A375 (cell line): ENCODE data around the gene NDUFB10. TPM values are rescaled to one million over a fixed set of nuclear protein-coding genes. Genes with fewer than 3 reads are reported as not detected.

Experiments used
- small RNA-seq: library from RNA; depleted of rRNA; stranded (forward); fragments of <200 nt; gene quantifications from one replicate; pipeline ENCODE3, GENCODE V24; 2014
- total RNA-seq: library from RNA; depleted of rRNA; stranded (reverse); fragments of >200 nt; shearing (Covaris generic); gene quantifications from 2 replicates; pipeline ENCODE4 v1.2.3, GENCODE V29; 2014; rRNA removed

Gene NDUFB10
- 551 and 557 TPM in 2 replicates for total RNA-seq

GRCh38 chr16:1959269-1960039, at the start of gene NDUFB10:
Gene NDUFB10, plus strand, starts transcription at chr16:1959538. Its CDS starts 87 bp downstream, at chr16:1959625.

GRCh38 chr16:1918351-1919326, 40.7 kb upstream of the NDUFB10 start, which contains the start of gene HS3ST6:
Gene HS3ST6, minus strand, starts transcription at chr16:1918415. Its CDS starts 92 bp downstream, at chr16:1918323.

DNA sequence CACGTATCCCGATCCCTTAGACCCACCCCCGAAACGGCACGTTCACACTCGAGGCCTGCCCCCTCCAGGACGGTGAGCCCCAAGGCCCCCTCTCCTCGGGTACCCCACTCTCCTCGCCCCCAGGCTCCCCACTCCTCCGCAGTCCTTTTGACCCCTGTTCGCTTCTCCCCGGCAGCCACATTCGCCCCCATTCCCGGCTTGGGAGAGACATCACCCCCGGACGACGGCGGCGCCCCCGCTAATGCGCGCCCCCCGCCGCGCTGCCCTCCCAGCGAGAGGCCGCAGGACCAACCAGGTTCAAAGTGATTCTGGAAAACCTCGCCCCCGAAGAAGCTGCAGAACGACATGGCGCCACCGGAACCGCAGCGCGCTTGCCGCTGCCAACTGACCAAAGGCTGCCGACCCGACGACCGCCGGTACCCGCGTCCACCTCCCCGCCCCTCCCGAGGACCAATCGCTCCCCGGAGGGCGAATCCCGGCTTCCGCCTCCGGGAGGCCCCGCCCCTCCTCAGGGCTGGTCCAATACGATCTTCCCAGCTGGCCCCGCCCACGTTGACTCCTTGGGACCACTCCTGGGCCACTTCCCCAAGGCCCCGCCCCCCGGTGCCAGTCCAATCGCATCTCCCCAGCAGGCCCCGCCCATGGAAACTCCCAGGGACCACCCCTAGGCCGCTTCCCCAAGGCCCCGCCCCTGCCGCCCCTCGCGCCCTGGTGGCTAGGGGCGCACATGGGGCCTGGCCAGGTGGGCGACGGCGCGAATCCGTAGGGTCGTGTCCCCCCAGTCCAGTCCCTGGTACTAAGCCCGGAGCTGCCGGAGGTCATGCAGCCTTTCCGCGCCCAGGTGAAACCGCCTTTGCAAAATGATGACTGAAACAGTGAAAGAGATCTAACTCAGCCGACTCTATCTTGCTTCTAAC, 16.3 kb upstream of the NDUFB10 start, which contains the start of gene MSRB1:
Gene MSRB1, minus strand, starts transcription at position 390 of the 917 bp plus-strand sequence. Its CDS starts 43 bp downstream, at position 347.

DNA sequence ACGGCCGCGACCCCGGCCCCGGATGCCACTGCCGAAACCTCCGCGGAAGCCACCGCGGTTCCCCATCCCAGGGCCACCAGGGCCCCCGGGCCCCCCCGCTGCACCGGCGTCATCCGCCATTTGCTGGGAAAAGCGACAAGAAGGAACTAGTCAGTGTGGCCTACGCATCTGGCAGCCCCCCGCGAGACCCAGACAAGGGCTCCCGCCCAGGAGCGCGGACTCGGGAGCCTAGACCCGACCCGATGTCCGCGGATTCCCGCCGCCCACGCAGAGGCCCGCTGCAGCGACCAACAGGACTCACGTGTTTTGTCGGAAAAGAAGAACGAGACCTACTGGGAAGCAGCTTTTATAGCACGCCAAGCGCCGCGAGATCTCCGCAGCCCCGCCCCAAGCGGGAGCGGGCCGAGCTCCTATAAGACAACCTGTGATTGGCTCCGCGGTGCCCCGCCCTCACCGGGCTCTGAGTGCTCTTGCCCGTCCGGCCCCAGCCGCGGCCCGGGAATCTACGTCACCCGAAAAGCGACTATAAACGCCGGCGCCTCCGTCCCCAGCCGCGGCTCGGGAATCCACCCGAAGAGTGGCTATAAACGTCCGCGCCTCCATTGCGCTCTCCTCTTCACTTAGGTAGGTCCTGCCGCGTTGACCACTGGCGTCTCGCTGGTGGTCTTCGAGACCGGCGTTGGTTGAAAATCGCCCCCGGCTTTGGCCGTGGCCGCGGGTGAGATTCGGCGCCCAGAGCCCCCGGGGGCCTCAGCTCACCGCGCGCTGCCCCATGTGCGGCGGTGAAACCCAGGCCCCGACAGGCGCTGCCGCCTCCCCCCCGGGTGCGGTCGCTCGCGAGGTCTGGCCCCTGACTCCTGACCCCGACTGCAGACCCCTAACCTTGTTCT, 5.4 kb downstream of the NDUFB10 start, which contains the start of gene RPS2:
Gene RPS2, minus strand, starts transcription at position 321 of the 890 bp plus-strand sequence. Its CDS starts 201 bp downstream, at position 120.

DNA sequence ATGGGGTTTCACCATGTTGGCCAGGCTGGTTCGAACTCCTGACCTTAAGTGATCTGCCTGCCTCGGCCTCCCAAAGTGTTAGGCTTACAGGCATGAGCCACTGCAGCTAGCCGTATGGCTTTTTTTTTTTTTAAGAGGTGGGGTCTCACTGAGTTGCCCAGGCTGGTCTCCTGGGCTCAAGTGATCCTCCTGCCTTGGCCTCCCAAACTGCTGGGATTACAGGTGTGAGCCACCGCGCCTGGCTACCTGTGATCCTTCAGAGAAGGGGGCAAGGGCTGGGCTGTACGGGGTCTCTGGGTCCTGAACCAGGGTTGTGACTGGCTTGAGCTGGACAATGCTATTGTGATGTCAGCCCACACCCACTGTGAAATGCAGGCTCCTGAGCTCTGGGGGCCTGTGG, 7.1 kb downstream of the NDUFB10 start, which contains the start of gene RNF151:
Gene RNF151, plus strand, starts transcription at position 397 of the 400 bp plus-strand sequence. CDS start 26 bp downstream, outside the sequence.

DNA sequence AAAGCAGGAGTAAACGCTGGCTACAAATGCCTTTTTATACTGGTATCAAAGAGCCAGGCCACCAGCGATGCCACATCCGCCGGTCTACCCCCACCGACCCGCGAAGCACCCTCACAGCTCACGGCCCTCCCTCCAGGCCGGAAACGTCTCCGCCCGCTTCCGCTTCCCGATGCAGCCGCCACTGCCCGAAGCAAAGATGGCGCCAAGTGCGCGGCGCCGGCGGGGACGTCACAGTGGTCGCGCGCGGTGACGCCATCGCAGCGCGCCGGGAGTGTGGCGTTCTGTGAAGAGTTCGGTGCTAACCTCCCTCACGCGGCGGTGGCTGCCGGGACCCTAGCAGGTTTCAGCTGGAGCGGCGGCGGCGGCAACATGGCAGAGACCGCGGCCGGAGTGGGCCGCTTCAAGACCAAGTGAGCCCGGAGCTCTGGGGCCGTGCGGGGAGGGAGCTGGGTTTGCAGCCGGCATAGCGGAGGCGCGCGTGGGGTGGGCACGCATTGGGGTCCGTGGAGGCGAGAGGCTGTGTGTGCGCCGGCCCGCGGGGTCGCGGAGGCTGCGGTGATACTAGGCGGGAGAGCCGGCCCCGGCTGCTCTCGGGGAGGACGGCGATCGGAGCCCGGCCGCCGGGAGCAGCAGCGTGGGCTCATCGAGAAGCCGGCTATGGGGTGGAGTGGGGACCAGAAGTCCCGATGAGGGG, 12.6 kb downstream of the NDUFB10 start, which contains the start of gene TBL3:
Gene TBL3, plus strand, starts transcription at position 258 of the 694 bp plus-strand sequence. Its CDS starts 112 bp downstream, at position 370.

GRCh38 chr16:1981398-1981836, 22.1 kb downstream of the NDUFB10 start, which contains the start of gene NOXO1:
Gene NOXO1, minus strand, starts transcription at chr16:1981469. Its CDS starts 290 bp downstream, at chr16:1981179.

DNA sequence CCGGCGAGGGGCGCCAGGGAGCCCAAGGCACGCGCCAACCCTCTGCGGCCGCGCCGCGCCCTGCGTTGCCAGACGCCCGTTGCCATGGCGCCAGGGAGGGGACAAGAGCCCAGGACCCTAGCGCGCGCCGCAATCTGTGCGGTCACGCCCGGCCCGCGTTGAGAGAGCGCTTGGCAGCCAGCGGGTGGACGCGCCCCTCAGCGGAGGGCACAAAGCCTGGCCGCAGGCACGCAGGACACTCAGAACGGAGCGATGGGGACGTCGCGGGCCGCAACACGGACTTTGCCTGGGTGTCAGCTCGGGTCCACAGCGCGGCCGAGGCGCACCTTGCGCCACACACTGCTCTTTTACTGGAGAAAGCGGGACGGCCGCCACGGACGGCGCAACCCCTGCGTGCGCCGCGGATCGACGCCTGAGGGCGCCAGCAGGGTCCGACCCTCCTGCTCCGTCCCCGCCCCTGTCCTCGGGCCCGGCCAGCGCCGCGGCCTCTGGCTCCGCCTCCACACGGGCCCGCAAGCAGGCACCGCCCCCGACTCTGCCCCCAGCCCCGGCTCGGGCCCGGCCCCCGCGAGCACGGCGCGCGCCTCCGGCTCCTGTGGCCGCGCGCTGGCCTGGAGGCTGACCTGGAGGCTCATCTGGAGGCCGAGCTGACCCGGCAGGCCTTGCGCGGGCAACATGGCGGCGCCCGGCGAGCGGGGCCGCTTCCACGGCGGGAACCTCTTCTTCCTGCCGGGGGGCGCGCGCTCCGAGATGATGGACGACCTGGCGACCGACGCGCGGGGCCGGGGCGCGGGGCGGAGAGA, 24.4 kb downstream of the NDUFB10 start, which contains the start of gene GFER:
Gene GFER, plus strand, starts transcription at position 650 of the 803 bp plus-strand sequence. Its CDS starts 26 bp downstream, at position 676.

GRCh38 chr16:1989209-1990100, 30.1 kb downstream of the NDUFB10 start, which contains the start of gene SYNGR3:
Gene SYNGR3, plus strand, starts transcription at chr16:1989970. Its CDS starts 133 bp downstream, at chr16:1990103.

GRCh38 chr16:2009791-2010510, 50.6 kb downstream of the NDUFB10 start, which contains the start of gene ZNF598:
Gene ZNF598, minus strand, starts transcription at chr16:2009821.

Small RNA genes within 50 kb of the gene (small RNA-seq; reads per million reads assigned to genes)
- gene AC005363.2 (not detected), gene SNORA10 (not detected), gene SNORA64 (not detected)

Other genes with a start within 250 kb of the NDUFB10 start
- 89.3 and 122 TPM in 2 replicates for gene NME3, start 188.0 kb upstream of the NDUFB10 start, total RNA-seq
- 21.4 and 22.7 TPM in 2 replicates for gene EME2, start 186.7 kb upstream of the NDUFB10 start, total RNA-seq
- 187 and 223 TPM in 2 replicates for gene MRPS34, start 186.4 kb upstream of the NDUFB10 start, total RNA-seq
- gene SPSB3, start 177.0 kb upstream of the NDUFB10 start, total RNA-seq: 51.4 and 57.6 TPM in 2 replicates
- gene NUBP2, start 176.6 kb upstream of the NDUFB10 start, total RNA-seq: 132 and 137 TPM in 2 replicates
- 0.29 TPM in 1 of 2 replicates, not detected in the other for gene IGFALS, start 165.8 kb upstream of the NDUFB10 start, total RNA-seq
- gene HAGH, start 132.7 kb upstream of the NDUFB10 start, total RNA-seq: 113 and 133 TPM in 2 replicates
- gene FAHD1, start 132.3 kb upstream of the NDUFB10 start, total RNA-seq: 30.1 and 30.2 TPM in 2 replicates
- gene MEIOB, start 87.4 kb upstream of the NDUFB10 start, total RNA-seq: not detected in 2 replicates
- not detected in 2 replicates for gene HS3ST6, start 41.1 kb upstream of the NDUFB10 start, total RNA-seq
- gene MSRB1, start 16.3 kb upstream of the NDUFB10 start, total RNA-seq: 8.5 and 10.2 TPM in 2 replicates
- gene RPL3L, start 4.8 kb upstream of the NDUFB10 start, total RNA-seq: not detected in 2 replicates
- gene RPS2, start 5.3 kb downstream of the NDUFB10 start, total RNA-seq: 4,459 and 5,166 TPM in 2 replicates
- not detected in 2 replicates for gene RNF151, start 7.3 kb downstream of the NDUFB10 start, total RNA-seq
- gene TBL3, start 12.5 kb downstream of the NDUFB10 start, total RNA-seq: 72.8 and 74.0 TPM in 2 replicates
- gene NOXO1, start 21.9 kb downstream of the NDUFB10 start, total RNA-seq: 0.23 TPM in 1 of 2 replicates, not detected in the other
- gene GFER, start 24.7 kb downstream of the NDUFB10 start, total RNA-seq: 46.0 and 50.1 TPM in 2 replicates
- 1.6 and 2.0 TPM in 2 replicates for gene SYNGR3, start 30.4 kb downstream of the NDUFB10 start, total RNA-seq
- gene ZNF598, start 50.3 kb downstream of the NDUFB10 start, total RNA-seq: 59.6 and 76.5 TPM in 2 replicates
- 1.0 and 1.5 TPM in 2 replicates for gene NPW, start 60.2 kb downstream of the NDUFB10 start, total RNA-seq
- gene NHERF2, start 67.4 kb downstream of the NDUFB10 start, total RNA-seq: 113 and 117 TPM in 2 replicates
- 58.6 and 71.2 TPM in 2 replicates for gene NTHL1, start 88.3 kb downstream of the NDUFB10 start, total RNA-seq
- gene TSC2, start 88.4 kb downstream of the NDUFB10 start, total RNA-seq: 75.3 and 90.4 TPM in 2 replicates
- gene PKD1, start 176.4 kb downstream of the NDUFB10 start, total RNA-seq: 90.3 and 104 TPM in 2 replicates
- 9.0 and 16.0 TPM in 2 replicates for gene RAB26, start 189.1 kb downstream of the NDUFB10 start, total RNA-seq
- gene TRAF7, start 196.2 kb downstream of the NDUFB10 start, total RNA-seq: 71.3 and 72.5 TPM in 2 replicates
- gene CASKIN1, start 237.1 kb downstream of the NDUFB10 start, total RNA-seq: 1.1 and 1.4 TPM in 2 replicates
- gene MLST8, start 245.9 kb downstream of the NDUFB10 start, total RNA-seq: 44.6 and 65.4 TPM in 2 replicates